SU-DHL-6 (cell line): Measurements from ENCODE around the gene ZNF618.

Source experiments
- H2AFZ ChIP-seq: fragments of 200-600 bp; sonication (generic); 2 replicates; pipeline ENCODE4 v1.6.1; 2014; ENCODE audit warnings: low read depth, mild to moderate bottlenecking, moderate library complexity, mixed read lengths, antibody characterized with exemption, low read length; ENCODE audit not compliant: severe bottlenecking
- H3F3A ChIP-seq: fragments of 200-600 bp; shearing (Covaris generic); 2 replicates; pipeline ENCODE4 v1.6.0; 2016; ENCODE audit warnings: antibody characterized with exemption, mild to moderate bottlenecking; ENCODE audit not compliant: insufficient read depth
- H3K27ac ChIP-seq: fragments of 200-600 bp; sonication (generic); 2 replicates; pipeline ENCODE4 v1.5.1; 2016; ENCODE audit warnings: low read depth, mild to moderate bottlenecking, low read length, moderate library complexity, mixed read lengths
- H3K27me3 ChIP-seq: fragments of 200-600 bp; sonication (generic), shearing (Covaris generic); 2 replicates; pipeline ENCODE4 v1.6.0; 2014; ENCODE audit warnings: mild to moderate bottlenecking, low read length
- H3K36me3 ChIP-seq: fragments of 200-600 bp; sonication (generic); 2 replicates; pipeline ENCODE4 v1.6.1; 2014; ENCODE audit warnings: mild to moderate bottlenecking, low read length, mixed read lengths
- H3K4me2 ChIP-seq: fragments of 300-600, 200-600 bp; shearing (Covaris generic), sonication (generic); 2 replicates; pipeline ENCODE4 v1.6.0; 2014; ENCODE audit warnings: low read length, low read depth, mild to moderate bottlenecking; ENCODE audit not compliant: poor library complexity, severe bottlenecking
- H3K4me3 ChIP-seq: fragments of 200-600 bp; sonication (generic); 2 replicates; pipeline ENCODE4 v1.5.1; 2014; ENCODE audit warnings: antibody characterized with exemption, low read length, mild to moderate bottlenecking, mixed read lengths; ENCODE audit not compliant: insufficient read depth, poor library complexity, severe bottlenecking
- H3K79me2 ChIP-seq: fragments of 200-600 bp; sonication (generic); 2 replicates; pipeline ENCODE4 v1.6.1; 2014; ENCODE audit warnings: mild to moderate bottlenecking, low read length, moderate library complexity; ENCODE audit not compliant: insufficient read depth
- H3K9ac ChIP-seq: fragments of 200-600 bp; sonication (generic); 2 replicates; pipeline ENCODE4 v1.7.0; 2014; ENCODE audit warnings: mild to moderate bottlenecking, low read length
- H3K9me2 ChIP-seq: fragments of 200-600 bp; sonication (generic); replicated peaks from 2 replicates; pipeline ENCODE4 v1.6.1; 2014; ENCODE audit warnings: low read length; ENCODE audit not compliant: insufficient read depth
- H3K9me3 ChIP-seq: fragments of 200-600 bp; sonication (generic); 2 replicates; pipeline ENCODE4 v1.6.1; 2014; ENCODE audit warnings: low read length, mixed read lengths; ENCODE audit not compliant: insufficient read depth
- H4K20me1 ChIP-seq: fragments of 200-600 bp; sonication (generic); 2 replicates; pipeline ENCODE4 v1.6.1; 2014; ENCODE audit warnings: low read depth, mild to moderate bottlenecking, antibody characterized with exemption, low read length, moderate library complexity, mixed read lengths
- CTCF ChIP-seq: fragments of 200-600 bp; sonication (generic); IDR thresholded peaks from one replicate; pipeline ENCODE4 v1.5.1; 2017; ENCODE audit warnings: antibody characterized with exemption, mild to moderate bottlenecking, low read length, moderate library complexity; ENCODE audit not compliant: insufficient read depth, poor library complexity, severe bottlenecking
- EZH2phosphoT487 ChIP-seq: fragments of 200-600 bp; sonication (generic), shearing (Covaris generic); conservative IDR thresholded peaks from 2 replicates; pipeline ENCODE4 v1.6.1; 2018; ENCODE audit warnings: mild to moderate bottlenecking, antibody characterized with exemption, low read length, moderate library complexity, mixed read lengths

The ZNF618 gene

GRCh38 chr9:113901221-113901688, 25.1 kb downstream of the ZNF618 start:
- no peaks in the 10 kb centered on the region for H3F3A ChIP-seq
- 0 out of 2 replicates have a peak, but pooled peaks cover 3% of the 10 kb centered on the region for H3K27me3 ChIP-seq
- TF ChIP-seq CTCF (no peak), EZH2phosphoT487 (no peak)
- no peak overlapping the region for H3K9ac ChIP-seq
- no peaks in the 10 kb centered on the region for H3K36me3 ChIP-seq
- H3K79me2 ChIP-seq: no peaks in the 10 kb centered on the region
- H3K4me3 ChIP-seq: no peak overlapping the region
- H3K9me3 ChIP-seq: no peaks in the 10 kb centered on the region
- H3K27ac ChIP-seq: no peak overlapping the region
- no peak overlapping the region for H2AFZ ChIP-seq
- no peaks in the 10 kb centered on the region for H4K20me1 ChIP-seq
- no peaks in the 10 kb centered on the region for H3K9me2 ChIP-seq
- no peak overlapping the region for H3K4me2 ChIP-seq

- Histone ChIP-seq H4K20me1 (no peaks in the 10 kb centered on the region), H3K4me3 (no peak overlapping the region), H3F3A (no peaks in the 10 kb centered on the region), H3K36me3 (no peaks in the 10 kb centered on the region), H3K27me3 (0 out of 2 replicates have a peak, but pooled peaks cover 3% of the 10 kb centered on the region), H3K79me2 (no peaks in the 10 kb centered on the region), H2AFZ (no peak overlapping the region), H3K4me2 (no peak overlapping the region), H3K27ac (no peak overlapping the region), H3K9ac (no peak overlapping the region), H3K9me3 (no peaks in the 10 kb centered on the region), H3K9me2 (no peaks in the 10 kb centered on the region)
- TF ChIP-seq EZH2phosphoT487: no peak
- no peak for TF ChIP-seq CTCF
Observed at GRCh38 chr9:113903514-113904077, 27.5 kb downstream of the ZNF618 start.

GRCh38 chr9:113906411-113907110, 30.5 kb downstream of the ZNF618 start:
- no peak overlapping the region for H2AFZ ChIP-seq
- TF ChIP-seq CTCF (no peak), EZH2phosphoT487 (no peak)
- no peaks in the 10 kb centered on the region for H3K9me3 ChIP-seq
- no peaks in the 10 kb centered on the region for H3K36me3 ChIP-seq
- no peak overlapping the region for H3K27ac ChIP-seq
- H4K20me1 ChIP-seq: no peaks in the 10 kb centered on the region
- no peaks in the 10 kb centered on the region for H3K79me2 ChIP-seq
- H3K9ac ChIP-seq: no peak overlapping the region
- no peaks in the 10 kb centered on the region for H3K9me2 ChIP-seq
- H3K4me3 ChIP-seq: no peak overlapping the region
- H3F3A ChIP-seq: no peaks in the 10 kb centered on the region
- H3K27me3 ChIP-seq: 0 out of 2 replicates have a peak, but pooled peaks cover 3% of the 10 kb centered on the region
- no peak overlapping the region for H3K4me2 ChIP-seq
